Fibroblast of lung (primary cell): ENCODE data around the gene TCN1.

Experiments used
- CTCF ChIP-seq, 2 donors: IDR thresholded peaks in 1 of 2; conservative IDR thresholded peaks in 1 of 2; 1 replicate in 1 of 2; 2 replicates in 1 of 2; pipeline ENCODE4 v1.5.1; 2011 to 2012; ENCODE audit warnings: low read length in 2 of 2, control low read depth in 1 of 2, inconsistent platforms in 1 of 2, low read depth in 1 of 2, mild to moderate bottlenecking in 1 of 2
- EZH2 ChIP-seq: IDR thresholded peaks from 2 replicates; pipeline ENCODE4 v1.5.1; 2012; ENCODE audit warnings: low read length, control low read depth, mild to moderate bottlenecking; ENCODE audit errors: missing control alignments

GRCh38 chr11:59899532-59899931 is 33.2 kb upstream of the TCN1 start:
- no peak for TF ChIP-seq EZH2
- TF ChIP-seq CTCF (conservative IDR thresholded peaks at IDR 0.05 in 1 of 2, IDR thresholded peaks at IDR 0.05 in 1 of 2; ENCODE audit: low read depth in 1 of 2, low read length in 2 of 2): no peak
